Epithelial cell of esophagus (primary cell): ENCODE data around the gene NCF2.
"Not testable (repeated sequence)": the region's sequence is repeated elsewhere in the genome, so short reads cannot be mapped to it uniquely, and the experiment has no call there.

Experiments used
- DNase-seq: peaks from one replicate; pipeline ENCODE4 v3.0.0; 2010; ENCODE audit warnings: low read depth
- H3K4me3 ChIP-seq: 2 replicates; pipeline ENCODE4 v1.5.1; 2011; ENCODE audit warnings: mild to moderate bottlenecking, low read length, control low read depth
- CTCF ChIP-seq: IDR thresholded peaks from 2 replicates; pipeline ENCODE4 v1.5.1; 2011; ENCODE audit warnings: low read depth, mild to moderate bottlenecking, low read length, control low read depth, inconsistent platforms; ENCODE audit not compliant: insufficient read depth; ENCODE audit errors: missing control alignments

Gene NCF2

GRCh38 chr1:183622884-183623785 lies 32.9 kb upstream of the NCF2 start:
- DNase-seq = peak; percentile 85
- no peak overlapping the region for H3K4me3 ChIP-seq
- TF ChIP-seq CTCF = peak; percentile 83

- no peak for TF ChIP-seq CTCF
- no peak overlapping the region for H3K4me3 ChIP-seq
- DNase-seq = no peak
Measured at GRCh38 chr1:183622013-183622412, 31.8 kb upstream of the NCF2 start.

- TF ChIP-seq CTCF = no peak
- H3K4me3 ChIP-seq = no peak overlapping the region
- DNase-seq = peak; percentile 63
Measured at GRCh38 chr1:183620311-183620710, 30.1 kb upstream of the NCF2 start.

- no peak for TF ChIP-seq CTCF
- no peak overlapping the region for H3K4me3 ChIP-seq
- DNase-seq = no peak
Measured at GRCh38 chr1:183619781-183620180, 29.5 kb upstream of the NCF2 start.

GRCh38 chr1:183618202-183618601 lies 27.9 kb upstream of the NCF2 start:
- not testable (repeated sequence) for H3K4me3 ChIP-seq, DNase-seq

- H3K4me3 ChIP-seq, DNase-seq: not testable (repeated sequence)
Measured at GRCh38 chr1:183612975-183613374, 22.7 kb upstream of the NCF2 start.

- no peak for TF ChIP-seq CTCF
- no peak for DNase-seq
- H3K4me3 ChIP-seq = no peak overlapping the region
Measured at GRCh38 chr1:183612407-183612806, 22.1 kb upstream of the NCF2 start.

GRCh38 chr1:183611021-183611420 lies 20.8 kb upstream of the NCF2 start:
- H3K4me3 ChIP-seq = no peak overlapping the region
- no peak for DNase-seq
- TF ChIP-seq CTCF = no peak
